LoVo (cell line): Measurements from ENCODE around the gene GPHN.
"Not testable (repeated sequence)": the region's sequence is repeated elsewhere in the genome, so short reads cannot be mapped to it uniquely, and the experiment has no call there.

Experiments
- DNase-seq: peaks from one replicate; pipeline ENCODE4 v3.0.0-alpha.2; 2016; ENCODE audit warnings: low spot score

The GPHN gene

DNA sequence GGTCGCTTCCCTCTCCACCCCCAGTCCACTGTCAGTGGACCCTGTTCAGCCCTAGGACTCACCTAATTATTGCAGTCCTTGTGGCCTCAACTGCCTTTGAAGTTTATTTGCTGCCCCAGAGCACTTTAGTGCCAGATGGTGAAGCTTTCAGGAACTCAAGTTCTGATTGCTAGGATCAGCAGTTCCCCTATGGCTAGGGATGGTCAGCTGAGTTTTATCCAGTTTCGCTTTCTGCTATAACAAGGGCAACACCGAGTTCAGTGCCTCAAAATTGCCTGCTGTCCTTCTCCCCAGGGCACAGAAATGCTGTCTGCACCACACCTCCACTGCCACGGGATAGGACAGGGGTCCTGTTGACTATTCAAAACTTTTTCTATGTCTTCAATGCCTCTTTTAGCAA lies 295.0 kb downstream of the GPHN start:
- no peak for DNase-seq

DNA sequence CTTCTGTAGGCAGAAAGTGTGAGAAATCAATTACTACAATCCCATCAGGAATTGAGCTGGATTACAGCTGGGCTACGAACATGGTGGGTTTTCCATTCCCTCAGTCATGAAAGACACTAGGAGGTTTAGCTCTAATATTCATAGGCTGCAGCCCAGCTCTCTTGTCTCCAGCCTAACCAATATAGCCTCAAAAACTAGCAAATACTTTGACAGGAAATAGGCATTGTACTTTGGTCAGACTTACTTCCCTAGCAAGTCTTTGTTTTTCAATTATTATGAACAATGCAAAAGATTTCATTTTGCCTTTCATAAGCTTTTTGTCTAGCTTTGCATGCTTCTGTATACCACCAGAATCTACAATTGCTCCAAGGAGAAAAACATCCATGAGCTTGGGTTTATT lies 296.2 kb downstream of the GPHN start:
- DNase-seq: no peak

DNA sequence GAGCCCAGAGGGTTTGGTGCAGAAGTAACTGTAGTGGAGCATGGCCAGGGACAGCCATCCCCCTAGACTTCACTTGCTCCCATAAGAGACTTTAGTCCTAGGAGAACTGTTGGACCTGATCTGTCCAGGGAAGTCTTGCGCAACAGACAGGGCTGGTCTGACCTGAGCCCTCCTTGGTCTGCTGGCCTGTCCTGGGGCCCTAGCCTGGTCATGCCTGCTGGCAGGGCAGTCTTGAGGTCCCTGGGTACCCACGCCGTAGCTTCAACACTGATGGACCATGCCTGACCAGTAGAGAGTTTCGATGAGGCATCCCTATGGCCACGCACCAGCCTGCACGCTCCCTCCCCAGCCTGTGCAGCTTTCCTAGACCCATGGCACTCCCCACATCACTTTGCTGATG lies 305.7 kb downstream of the GPHN start:
- no peak for DNase-seq

DNA sequence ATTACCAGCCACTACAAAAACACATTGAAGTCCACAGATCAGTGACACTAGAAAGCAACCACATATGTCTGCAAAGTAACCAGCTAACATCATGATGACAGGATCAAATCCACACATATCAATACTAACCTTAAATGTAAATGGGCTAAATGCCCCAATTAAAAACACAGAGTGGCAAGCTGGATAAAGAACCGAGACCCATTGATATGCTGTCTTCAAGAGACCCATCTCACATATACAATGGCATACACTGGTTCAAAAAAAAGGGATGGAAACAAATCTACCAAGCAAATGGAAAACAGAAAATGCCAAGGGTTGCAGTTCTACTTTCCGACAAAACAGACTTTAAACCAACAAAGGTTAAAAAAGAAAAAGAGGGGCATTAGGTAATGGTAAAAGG lies 307.7 kb downstream of the GPHN start:
- no peak for DNase-seq

DNA sequence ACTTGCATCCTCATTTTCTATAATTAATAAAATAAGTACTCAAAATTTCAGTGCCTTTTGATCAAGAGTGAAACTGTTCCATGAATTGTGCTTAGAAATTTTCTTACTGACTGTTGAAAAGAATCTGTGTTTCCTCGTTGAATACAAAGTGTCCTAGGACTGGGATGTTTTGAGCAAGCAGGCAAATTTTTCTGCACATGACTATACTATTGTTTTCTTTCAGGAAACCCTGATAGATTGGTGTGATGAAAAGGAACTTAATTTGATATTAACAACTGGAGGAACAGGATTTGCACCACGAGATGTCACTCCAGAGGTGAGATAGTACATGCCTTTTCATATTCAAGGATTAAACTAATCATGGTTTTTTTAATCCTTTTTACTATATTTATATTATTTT lies 316.3 kb downstream of the GPHN start:
- no peak for DNase-seq

DNA sequence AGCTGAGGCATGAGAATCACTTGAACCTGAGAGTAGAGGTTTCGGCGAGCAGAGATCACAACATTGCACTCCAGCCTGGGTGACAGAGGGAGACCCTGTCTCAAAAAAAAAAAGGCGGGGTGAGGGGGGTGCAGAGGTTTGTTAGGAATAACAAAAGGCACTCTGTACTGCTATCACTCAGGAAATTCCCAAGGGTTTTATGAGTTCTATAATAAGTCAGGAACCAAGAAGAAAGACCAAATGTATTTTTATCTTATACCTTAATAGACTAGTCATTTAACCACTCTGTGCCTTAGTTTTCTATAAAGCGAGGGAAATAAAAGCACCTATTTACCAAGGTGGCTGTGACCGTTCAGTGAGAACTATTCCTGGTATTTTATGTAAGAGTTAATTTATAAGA lies 319.2 kb downstream of the GPHN start:
- DNase-seq: no peak

DNA sequence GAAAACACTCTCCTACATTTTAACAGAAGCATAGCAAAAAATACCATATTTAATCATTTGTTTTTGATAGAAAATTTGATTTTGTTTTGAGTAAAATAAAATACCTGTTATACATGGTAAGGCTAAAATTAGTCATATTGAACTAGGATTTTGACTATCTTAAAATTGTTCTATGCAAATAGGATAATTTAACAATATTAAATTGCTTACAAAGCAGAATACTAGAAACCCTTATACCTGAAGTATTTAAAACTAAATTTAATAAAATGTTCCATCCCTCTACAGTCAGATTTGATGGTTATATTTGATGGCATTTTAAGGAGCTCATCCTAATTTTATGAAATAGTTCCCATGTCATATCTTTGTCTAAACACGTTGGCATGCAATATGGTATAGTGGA lies 323.2 kb downstream of the GPHN start:
- no peak for DNase-seq

DNA sequence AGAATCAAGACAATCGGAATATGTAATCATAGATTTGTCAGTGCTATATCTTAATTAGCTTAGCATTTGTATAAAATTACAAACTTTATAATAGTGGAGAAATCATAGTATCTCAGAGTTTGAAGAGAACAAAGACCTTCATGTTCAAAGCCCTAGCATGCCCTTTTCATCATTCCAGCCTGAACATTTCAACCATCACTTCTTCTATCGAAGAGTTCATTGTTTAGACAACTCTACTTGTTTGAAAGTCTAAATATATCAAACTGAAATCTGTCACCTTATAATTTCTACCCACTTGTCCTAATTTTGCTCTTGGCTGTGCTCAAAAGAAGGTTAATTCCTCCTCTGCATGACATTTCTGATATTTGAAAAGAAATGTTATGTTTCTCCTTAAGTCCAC lies 325.9 kb downstream of the GPHN start:
- DNase-seq: no peak

DNA sequence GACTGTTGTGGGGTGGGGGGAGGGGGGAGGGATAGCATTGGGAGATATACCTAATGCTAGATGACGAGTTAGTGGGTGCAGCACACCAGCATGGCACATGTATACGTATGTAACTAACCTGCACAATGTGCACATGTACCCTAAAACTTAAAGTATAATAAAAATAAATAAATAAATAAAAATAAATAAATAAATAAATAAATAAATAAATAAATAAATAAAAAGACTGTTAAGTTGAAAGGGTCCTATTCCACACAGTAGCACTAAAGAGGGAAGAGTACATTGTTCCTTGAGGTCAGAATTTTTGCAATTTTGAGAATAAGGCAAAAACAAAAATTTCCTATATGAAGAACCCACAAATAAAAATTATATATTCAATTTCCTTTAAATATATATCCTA lies 329.5 kb downstream of the GPHN start:
- DNase-seq: not testable (repeated sequence)

DNA sequence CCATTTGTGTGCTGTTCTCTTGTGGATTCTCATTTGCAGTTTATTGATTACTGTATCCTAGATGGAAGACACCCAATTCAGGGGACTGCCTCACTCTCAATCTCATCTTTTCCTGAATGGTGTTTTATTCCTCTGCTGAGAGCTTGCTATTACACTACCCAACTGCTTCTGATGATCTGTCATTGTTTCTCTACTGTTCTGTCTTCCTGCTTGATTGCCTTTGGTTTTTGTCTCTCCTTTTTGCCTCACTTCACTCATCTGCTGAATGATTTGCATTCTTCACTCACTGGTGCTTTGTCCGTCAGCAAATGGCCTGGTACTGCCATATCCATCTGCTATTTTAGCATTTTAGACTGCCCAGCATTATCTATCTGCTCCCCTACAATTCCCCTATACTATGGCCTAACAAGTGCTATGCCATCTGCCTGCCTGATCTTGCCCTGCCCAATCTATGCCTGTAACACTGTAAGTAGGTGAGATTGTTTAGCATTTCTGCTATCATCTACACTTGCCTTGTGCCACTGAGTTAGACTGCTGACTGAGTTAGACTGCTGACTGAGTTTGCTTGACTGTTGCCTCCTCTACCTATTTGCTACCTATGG lies 335.1 kb downstream of the GPHN start:
- no peak for DNase-seq

DNA sequence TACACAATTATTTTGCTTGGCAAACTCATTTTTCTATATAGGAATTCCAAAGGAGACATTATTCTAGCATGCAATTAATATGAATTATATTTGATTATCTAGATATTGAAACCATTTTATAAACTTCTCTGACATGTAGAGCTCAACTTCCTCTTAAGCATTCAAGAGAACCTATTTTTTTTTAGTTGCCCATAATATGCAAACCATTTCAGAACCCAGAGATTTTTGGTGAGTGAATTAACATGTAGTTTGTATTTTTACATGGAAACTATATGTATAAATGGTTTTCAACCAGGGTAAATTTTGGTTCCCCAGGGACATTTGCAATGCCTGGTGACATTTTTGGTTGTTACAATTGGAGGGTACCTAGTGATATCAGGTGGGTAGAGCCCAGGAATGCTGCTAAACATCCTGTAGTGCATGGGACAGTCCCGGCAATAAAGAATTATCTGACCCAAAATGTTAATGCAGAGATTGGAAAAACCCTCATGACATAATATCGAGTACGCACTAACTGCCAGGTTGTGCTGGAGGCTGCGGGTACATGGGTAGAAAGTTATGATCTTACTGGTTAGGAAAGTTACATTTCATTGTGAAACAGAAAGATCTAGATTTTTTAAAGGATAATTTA lies 342.4 kb downstream of the GPHN start:
- no peak for DNase-seq

DNA sequence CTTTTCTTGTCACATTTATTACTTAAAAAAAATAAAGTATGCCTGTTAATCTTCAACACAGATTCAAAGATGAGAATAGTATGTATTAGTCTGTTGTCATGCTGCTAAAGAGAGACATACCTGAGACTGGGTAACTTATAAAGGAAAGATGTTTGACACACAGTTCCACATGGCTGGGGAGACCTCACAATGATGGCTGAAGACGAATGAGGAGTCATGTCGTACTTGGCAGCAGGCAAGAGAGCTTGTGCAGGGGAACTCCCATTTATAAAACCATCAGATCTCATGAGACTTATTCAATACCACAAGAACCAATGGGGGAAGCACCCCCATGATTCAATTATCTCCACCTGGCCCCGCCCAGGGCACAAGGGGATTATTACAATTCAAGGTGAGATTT lies 345.4 kb downstream of the GPHN start:
- DNase-seq: no peak

DNA sequence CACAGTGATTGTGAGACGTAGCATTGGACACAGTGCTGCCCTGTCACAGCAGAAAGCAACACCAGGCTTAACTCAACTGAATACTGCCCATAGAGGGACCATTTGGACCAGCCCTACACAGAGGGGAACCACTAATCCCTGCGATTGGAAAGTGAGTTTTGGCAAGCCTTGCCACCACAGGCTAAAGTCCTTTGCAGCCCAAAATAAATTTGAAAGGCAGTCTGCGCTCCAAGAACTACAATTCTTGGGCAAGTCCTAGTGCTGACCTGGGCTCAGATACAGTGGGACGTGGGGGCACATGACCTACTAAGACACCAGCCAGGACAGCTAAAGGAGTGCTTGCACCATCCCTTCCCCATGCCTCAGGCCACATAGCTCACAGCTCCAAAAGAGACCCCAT lies 349.9 kb downstream of the GPHN start:
- DNase-seq: no peak

DNA sequence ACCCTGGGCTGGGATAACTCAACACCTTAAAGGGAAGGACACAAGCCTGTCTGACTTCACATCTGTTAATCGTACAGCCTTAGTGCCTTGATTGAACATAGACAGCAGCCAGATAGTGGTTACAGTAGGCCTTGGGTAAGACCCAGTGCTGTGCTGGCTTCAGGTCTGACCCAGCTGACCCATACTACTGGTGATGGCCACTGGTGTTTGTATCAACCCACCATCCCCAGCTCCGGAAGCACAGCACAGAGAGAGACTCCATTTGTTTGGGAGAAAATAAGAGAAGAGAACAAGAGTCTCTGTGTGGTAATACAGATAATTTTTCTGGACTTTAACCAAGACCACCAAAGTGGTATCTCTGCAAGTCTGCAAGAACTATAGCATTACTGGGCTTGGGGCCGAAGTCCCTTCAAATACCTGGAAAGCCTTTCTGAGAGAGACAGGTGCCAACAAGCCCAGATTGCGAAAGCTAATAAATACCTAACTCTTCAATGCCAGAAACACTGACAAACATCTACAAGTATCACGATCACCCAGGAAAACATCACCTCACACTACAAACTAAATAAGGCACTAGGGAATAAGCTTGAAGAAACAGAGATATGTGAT lies 351.2 kb downstream of the GPHN start:
- no peak for DNase-seq

DNA sequence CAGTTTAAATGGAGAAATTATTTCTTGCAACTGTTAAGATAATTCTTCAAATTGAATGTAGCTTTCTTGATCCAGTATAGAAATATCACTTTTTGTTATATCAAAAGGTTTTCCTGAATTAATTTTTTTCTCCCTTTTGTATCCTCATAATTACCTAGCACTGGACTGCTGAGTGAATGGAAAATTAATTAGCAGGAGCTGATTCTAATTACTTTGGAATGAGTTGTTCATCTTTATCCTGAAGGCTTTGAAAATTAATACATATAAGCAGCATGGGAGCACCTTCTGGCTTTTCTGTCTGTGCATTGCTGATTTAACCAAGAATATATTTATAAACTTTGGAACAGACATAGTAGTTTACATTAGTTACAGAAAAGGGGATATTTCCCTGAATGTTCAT lies 373.6 kb downstream of the GPHN start:
- no peak for DNase-seq

DNA sequence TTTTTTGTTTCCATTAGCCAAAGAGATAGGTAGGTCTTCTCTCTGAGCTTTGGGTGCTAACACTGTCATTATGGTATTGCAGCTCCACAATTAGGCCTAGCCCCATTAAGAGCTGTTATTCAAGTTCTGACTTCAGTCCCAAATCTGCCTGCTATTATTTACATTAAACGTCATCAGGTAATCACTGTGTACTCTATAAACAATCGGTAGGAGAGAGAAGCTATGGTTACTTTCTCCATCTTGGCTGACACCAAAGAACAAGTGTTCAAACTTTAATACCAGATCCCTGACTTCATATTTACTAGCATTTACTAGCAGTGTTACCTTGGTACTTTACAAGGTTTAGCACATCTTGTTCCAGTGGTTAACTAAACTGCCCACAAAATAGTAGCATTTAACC lies 376.2 kb downstream of the GPHN start:
- no peak for DNase-seq

DNA sequence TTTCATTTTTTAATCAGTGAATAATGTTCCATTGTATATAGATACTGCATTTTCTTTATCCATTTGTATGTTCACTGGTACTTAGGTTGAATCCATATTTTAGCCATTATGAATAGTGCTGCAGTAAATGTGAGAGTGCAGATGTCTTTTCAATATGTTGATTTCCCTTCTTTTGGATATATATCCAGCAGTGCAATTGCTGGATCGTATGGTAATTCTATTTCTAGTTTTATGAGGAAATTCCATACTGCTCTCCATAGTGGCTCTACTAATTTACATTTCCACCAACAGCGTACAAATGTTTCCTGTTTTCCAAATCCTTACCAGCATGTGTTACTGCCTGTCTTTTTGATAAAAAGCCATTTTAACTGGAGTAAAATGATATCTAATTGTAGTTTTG lies 392.8 kb downstream of the GPHN start:
- no peak for DNase-seq

DNA sequence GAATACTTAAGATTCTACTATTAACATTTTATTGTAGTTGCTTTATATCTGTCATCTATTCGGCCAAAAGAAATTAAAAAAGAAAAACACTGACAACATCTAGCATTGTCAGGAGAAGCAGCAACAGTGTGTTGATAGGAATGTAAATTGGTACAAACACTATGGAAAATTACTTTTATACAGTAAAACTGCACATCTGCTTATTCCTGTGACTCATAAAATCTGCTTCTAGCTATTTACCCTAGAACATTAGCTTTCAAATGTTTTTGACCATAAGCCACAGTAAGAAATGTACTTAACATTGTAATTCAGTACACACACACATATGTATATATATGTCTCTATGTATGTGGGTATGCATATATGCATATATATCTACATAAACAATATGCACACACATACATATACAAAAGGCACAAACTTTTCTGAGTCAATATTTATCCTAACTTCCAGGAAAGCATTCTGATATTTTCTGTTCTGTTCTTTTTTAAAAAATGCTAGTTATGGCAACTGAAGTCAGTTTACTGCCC lies 402.4 kb downstream of the GPHN start:
- DNase-seq: no peak

DNA sequence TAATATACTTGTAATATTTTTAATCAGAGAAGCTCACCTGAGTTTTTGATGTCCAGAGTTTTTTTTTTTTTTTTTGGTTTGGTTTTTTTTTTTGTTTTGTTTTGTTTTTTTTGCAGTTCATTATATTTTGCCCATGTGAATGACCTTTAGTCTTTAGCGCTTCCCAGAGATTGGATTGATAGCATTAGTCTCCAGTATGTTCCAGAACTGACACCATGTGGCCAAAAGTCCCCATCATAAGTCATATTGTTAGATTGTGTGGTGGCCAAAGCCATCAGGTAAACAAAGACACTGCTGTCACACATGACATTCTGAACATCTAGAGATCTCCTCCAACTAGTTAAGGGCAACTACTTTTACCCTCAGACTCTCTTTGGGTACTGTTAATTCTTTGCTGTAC lies 408.5 kb downstream of the GPHN start:
- no peak for DNase-seq

DNA sequence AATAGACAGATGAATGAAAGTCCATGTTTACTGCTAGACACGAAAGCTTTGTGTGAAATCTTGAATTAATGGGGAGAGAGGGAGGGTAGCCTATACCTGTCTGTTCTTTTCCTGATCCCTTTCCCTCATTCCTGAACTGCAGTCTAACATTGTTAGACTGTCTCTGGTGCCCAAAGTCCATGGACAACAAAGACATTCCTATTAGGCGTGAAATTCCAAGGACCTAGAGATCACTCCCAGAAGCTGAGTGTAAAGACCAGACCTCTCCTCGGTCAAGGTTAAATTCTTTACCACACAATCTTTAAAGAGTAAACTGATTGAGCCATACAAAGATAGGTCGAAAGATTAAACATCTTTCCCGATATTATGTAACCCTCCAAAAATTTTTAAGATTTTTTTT lies 410.6 kb downstream of the GPHN start:
- DNase-seq: no peak

DNA sequence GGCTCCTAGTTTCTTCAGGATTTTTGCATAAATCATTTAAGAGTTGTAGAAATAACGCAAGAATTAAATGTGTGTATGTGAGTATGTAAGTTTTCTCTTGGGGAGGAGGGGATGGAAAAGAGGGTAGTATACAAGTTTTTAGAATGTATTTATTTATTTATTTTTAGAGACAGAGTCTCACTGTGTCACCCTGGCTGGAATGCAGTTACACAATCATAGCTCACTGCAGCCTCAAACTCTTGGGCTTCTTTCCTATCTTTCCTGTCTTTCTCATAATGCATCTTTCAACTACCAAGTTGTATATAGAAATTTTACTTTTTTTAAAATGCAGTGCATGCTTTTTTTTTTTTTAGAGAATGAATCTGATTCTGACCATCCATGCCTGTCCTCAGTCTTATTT lies 412.2 kb downstream of the GPHN start:
- DNase-seq: no peak

DNA sequence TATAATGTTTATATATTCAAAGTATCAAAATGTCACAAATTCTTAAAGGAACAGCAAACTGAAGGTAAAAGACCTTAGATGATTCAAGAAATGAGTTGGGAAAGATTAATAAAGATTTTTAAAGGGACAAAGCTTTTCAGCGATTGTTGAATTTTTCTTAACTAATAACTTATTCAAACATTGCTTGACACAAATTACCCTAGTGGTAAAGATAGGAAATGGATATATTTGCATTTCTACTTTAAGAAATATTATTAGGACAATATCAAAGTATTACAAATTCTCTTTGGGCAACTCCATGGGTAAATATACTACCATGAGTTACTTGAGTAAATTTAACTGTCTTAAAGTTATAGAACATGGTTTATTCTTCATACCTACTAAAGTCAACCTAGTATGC lies 415.3 kb downstream of the GPHN start:
- DNase-seq: no peak

DNA sequence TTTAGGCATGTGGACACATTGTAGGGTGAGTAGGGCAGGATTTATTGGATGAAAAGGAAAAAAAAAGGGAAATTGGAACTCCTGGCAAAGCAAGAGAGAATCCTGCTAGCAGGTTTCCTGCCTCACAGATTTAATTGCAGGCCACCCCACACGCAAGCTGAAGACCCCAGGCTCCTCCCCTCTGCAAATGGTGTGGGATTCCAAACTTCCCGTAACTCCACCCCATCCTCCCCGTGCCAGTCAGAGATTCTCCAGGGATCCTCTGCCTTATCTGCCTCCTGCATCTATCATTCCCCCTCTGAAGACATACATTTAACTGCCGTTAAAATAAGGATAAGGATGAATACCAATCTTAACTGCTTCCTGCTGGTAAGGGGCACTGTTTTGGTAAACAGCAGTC lies 431.5 kb downstream of the GPHN start:
- no peak for DNase-seq

DNA sequence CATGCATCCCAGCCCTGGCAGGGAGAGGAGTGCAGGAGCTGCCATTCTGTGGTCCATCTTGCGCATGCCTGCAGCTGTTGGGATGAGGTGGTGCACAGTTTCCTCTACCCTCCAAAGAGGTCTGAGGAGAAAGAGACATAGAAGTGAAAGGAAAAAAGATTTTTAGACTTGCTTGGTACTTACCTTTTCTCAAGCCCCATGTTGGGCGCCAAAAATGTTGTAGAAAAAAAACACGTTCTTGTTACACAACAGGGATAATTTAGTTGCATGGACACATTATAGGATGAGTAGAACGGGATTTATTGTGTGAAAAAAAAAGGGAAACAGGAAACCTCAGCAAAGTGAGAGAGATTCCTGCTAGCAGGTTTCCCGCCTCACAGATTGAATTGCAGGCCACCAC lies 436.9 kb downstream of the GPHN start:
- DNase-seq: no peak
